ENCODE data around the gene MSI2.

Gene MSI2

DNA sequence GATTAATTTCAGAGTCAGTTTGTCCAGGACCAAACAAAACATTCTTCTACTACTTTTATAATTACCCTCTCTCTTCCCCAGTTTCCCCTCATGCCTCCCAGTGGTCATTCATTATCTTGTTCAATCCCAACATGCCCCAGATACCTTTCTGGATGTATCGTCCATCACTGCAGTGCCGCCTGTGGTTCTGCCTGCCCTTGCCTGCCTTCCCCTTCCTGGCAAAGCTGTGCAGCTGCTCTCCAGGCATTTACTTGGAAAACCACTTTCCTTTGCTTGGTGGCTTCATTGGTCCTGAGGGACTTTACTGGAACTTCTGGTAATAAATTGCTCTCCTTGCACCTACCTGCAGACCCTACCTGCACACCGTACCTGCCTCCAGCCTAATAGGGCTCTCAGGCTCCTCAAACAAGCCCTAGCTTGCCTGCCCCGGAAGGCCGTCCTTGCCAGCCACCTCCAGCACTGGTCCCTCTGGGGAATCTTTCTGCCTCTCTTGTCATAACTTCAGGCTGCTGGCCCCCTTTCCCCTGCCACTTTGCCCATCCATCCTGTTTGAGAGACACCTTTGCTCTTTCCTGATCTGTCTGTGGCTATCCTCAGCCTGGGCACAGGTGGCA, 19.5 kb upstream of the MSI2 start:
- Histone ChIP-seq H3K27me3 (ENCODE audit: insufficient read depth, low read length, poor library complexity, severe bottlenecking) (no peaks in the 10 kb centered on the region), H4K20me1 (ENCODE audit: insufficient read depth, low read length, poor library complexity, severe bottlenecking) (no peaks in the 10 kb centered on the region), H3K9me2 (replicated peaks; ENCODE audit: low read depth, low read length) (no peaks in the 10 kb centered on the region), H2AFZ (ENCODE audit: low read length) (no peak overlapping the region), H3K9me3 (ENCODE audit: insufficient read depth, low read depth, low read length) (no peaks in the 10 kb centered on the region), H3F3A (ENCODE audit: low read depth) (no peaks in the 10 kb centered on the region), H3K4me2 (ENCODE audit: low read depth, low read length, poor library complexity, severe bottlenecking) (no peak overlapping the region), H3K9ac (ENCODE audit: low read depth, low read length, poor library complexity, severe bottlenecking) (no peak overlapping the region), H3K36me3 (ENCODE audit: insufficient read depth, low read length) (no peaks in the 10 kb centered on the region), H3K79me2 (ENCODE audit: insufficient read depth, low read length) (no peaks in the 10 kb centered on the region), H3K4me1 (ENCODE audit: insufficient read depth, low read length, poor library complexity, severe bottlenecking) (no peaks in the 10 kb centered on the region), H3K4me3 (ENCODE audit: low read length, poor library complexity, severe bottlenecking) (no peak overlapping the region)
- TF ChIP-seq CTCF (conservative IDR thresholded peaks at IDR 0.05; ENCODE audit: low read length) (no peak), EZH2phosphoT487 (IDR thresholded peaks at IDR 0.05; ENCODE audit: borderline replicate concordance) (no peak)

- no peaks in the 10 kb centered on the region for H3K27me3 ChIP-seq (ENCODE audit: insufficient read depth, low read length, poor library complexity, severe bottlenecking)
- TF ChIP-seq CTCF (conservative IDR thresholded peaks at IDR 0.05; ENCODE audit: low read length) (no peak), EZH2phosphoT487 (IDR thresholded peaks at IDR 0.05; ENCODE audit: borderline replicate concordance) (no peak)
- H3K9ac ChIP-seq (ENCODE audit: low read depth, low read length, poor library complexity, severe bottlenecking), result no peak overlapping the region
- no peak overlapping the region for H3K4me2 ChIP-seq (ENCODE audit: low read depth, low read length, poor library complexity, severe bottlenecking)
- H3K9me2 ChIP-seq (replicated peaks; ENCODE audit: low read depth, low read length), result no peaks in the 10 kb centered on the region
- no peak overlapping the region for H3K4me3 ChIP-seq (ENCODE audit: low read length, poor library complexity, severe bottlenecking)
- no peaks in the 10 kb centered on the region for H3K36me3 ChIP-seq (ENCODE audit: insufficient read depth, low read length)
- H4K20me1 ChIP-seq (ENCODE audit: insufficient read depth, low read length, poor library complexity, severe bottlenecking), result no peaks in the 10 kb centered on the region
- no peaks in the 10 kb centered on the region for H3K9me3 ChIP-seq (ENCODE audit: insufficient read depth, low read depth, low read length)
- H2AFZ ChIP-seq (ENCODE audit: low read length), result no peak overlapping the region
- peaks cover 18% of the 10 kb centered on the region for H3K4me1 ChIP-seq (ENCODE audit: insufficient read depth, low read length, poor library complexity, severe bottlenecking)
- H3K79me2 ChIP-seq (ENCODE audit: insufficient read depth, low read length), result no peaks in the 10 kb centered on the region
- H3F3A ChIP-seq (ENCODE audit: low read depth), result no peaks in the 10 kb centered on the region
Measured at GRCh38 chr17:57240648-57241047, 15.7 kb upstream of the MSI2 start.

GRCh38 chr17:57242148-57242547, 14.2 kb upstream of the MSI2 start:
- no peaks in the 10 kb centered on the region for H3K79me2 ChIP-seq (ENCODE audit: insufficient read depth, low read length)
- no peaks in the 10 kb centered on the region for H3F3A ChIP-seq (ENCODE audit: low read depth)
- no peaks in the 10 kb centered on the region for H3K9me2 ChIP-seq (replicated peaks; ENCODE audit: low read depth, low read length)
- no peaks in the 10 kb centered on the region for H3K36me3 ChIP-seq (ENCODE audit: insufficient read depth, low read length)
- H3K9me3 ChIP-seq (ENCODE audit: insufficient read depth, low read depth, low read length), result no peaks in the 10 kb centered on the region
- no peak for TF ChIP-seq EZH2phosphoT487 (IDR thresholded peaks at IDR 0.05; ENCODE audit: borderline replicate concordance)
- TF ChIP-seq CTCF (conservative IDR thresholded peaks at IDR 0.05; ENCODE audit: low read length), result no peak
- H3K4me3 ChIP-seq (ENCODE audit: low read length, poor library complexity, severe bottlenecking), result no peak overlapping the region
- no peaks in the 10 kb centered on the region for H4K20me1 ChIP-seq (ENCODE audit: insufficient read depth, low read length, poor library complexity, severe bottlenecking)
- H3K27me3 ChIP-seq (ENCODE audit: insufficient read depth, low read length, poor library complexity, severe bottlenecking), result no peaks in the 10 kb centered on the region
- H2AFZ ChIP-seq (ENCODE audit: low read length), result no peak overlapping the region
- peaks cover 18% of the 10 kb centered on the region for H3K4me1 ChIP-seq (ENCODE audit: insufficient read depth, low read length, poor library complexity, severe bottlenecking)
- H3K9ac ChIP-seq (ENCODE audit: low read depth, low read length, poor library complexity, severe bottlenecking), result no peak overlapping the region
- H3K4me2 ChIP-seq (ENCODE audit: low read depth, low read length, poor library complexity, severe bottlenecking), result no peak overlapping the region
